ENCODE measurements around the gene SYT17.

DNA sequence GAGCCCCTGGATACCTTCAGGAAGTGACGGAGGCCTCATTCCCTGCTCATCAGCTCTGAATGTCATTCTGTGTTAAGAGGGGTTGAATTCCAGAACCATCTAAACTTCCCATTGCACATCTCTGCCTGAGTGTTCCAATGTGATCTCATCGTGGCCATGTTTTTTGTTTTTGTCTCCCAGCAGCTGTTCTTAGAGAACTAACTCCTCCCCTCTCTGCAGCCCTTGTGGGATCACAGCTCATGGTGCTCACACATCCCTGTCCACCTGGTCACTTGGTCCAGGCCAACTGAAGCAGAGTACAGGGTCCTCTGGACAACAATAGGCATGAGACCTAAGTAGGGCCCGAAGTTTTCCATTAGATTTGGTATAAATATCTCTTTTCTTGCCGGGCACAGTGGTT is 6.0 kb upstream of the SYT17 start:
- TF ChIP-seq, protein P1, sequence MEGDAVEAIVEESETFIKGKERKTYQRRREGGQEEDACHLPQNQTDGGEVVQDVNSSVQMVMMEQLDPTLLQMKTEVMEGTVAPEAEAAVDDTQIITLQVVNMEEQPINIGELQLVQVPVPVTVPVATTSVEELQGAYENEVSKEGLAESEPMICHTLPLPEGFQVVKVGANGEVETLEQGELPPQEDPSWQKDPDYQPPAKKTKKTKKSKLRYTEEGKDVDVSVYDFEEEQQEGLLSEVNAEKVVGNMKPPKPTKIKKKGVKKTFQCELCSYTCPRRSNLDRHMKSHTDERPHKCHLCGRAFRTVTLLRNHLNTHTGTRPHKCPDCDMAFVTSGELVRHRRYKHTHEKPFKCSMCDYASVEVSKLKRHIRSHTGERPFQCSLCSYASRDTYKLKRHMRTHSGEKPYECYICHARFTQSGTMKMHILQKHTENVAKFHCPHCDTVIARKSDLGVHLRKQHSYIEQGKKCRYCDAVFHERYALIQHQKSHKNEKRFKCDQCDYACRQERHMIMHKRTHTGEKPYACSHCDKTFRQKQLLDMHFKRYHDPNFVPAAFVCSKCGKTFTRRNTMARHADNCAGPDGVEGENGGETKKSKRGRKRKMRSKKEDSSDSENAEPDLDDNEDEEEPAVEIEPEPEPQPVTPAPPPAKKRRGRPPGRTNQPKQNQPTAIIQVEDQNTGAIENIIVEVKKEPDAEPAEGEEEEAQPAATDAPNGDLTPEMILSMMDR (IDR thresholded peaks at IDR 0.05): no peak
- no peak for TF ChIP-seq POLR2A (IDR thresholded peaks at IDR 0.05)
